Small intestine (tissue), 7 donors: ENCODE results near the gene SRRM3. TPM values are rescaled to one million over a fixed set of nuclear protein-coding genes. Genes with fewer than 3 reads are reported as not detected.
A peak's percentile ranks its signal among the peaks of the same experiment; 100 is the strongest.
"Not testable (repeated sequence)": the region's sequence is repeated elsewhere in the genome, so short reads cannot be mapped to it uniquely, and the experiment has no call there.

Experiments
- DNase-seq, 2 donors: peaks; one replicate each; pipeline versions ENCODE4 v3.0.0 to v3.0.0-alpha.2; 2013
- FAIRE-seq: peaks from 2 replicates; lab custom pipeline; 2012; peaks lifted over from hg19 to GRCh38; lab: Jason Lieb, UNC
- H3K27ac ChIP-seq, 3 donors: one replicate each; pipeline ENCODE4 v1.5.1; 2013; ENCODE audit warnings: low read length in 2 of 3, mild to moderate bottlenecking in 2 of 3, control low read depth in 1 of 3, inconsistent platforms in 1 of 3, low read depth in 1 of 3, moderate library complexity in 1 of 3
- H3K27me3 ChIP-seq, 3 donors: one replicate each; pipeline ENCODE4 v1.6.1; 2013; ENCODE audit warnings: low read length in 3 of 3, inconsistent platforms in 1 of 3; ENCODE audit not compliant: control insufficient read depth in 3 of 3, insufficient read depth in 3 of 3
- H3K36me3 ChIP-seq, 3 donors: one replicate each; pipeline ENCODE4 v1.6.1; 2013; ENCODE audit warnings: low read length in 3 of 3, inconsistent platforms in 1 of 3, low read depth in 1 of 3, mild to moderate bottlenecking in 1 of 3, moderate library complexity in 1 of 3; ENCODE audit not compliant: control insufficient read depth in 3 of 3, insufficient read depth in 2 of 3
- H3K4me1 ChIP-seq, 3 donors: one replicate each; pipeline ENCODE4 v1.6.1; 2013; ENCODE audit warnings: low read length in 2 of 3, inconsistent platforms in 1 of 3, low read depth in 1 of 3, mild to moderate bottlenecking in 1 of 3, moderate library complexity in 1 of 3; ENCODE audit not compliant: control insufficient read depth in 3 of 3, insufficient read depth in 2 of 3
- H3K4me3 ChIP-seq, 3 donors: one replicate each; pipeline ENCODE4 v1.5.1; 2013; ENCODE audit warnings: low read length in 3 of 3, control low read depth in 1 of 3, inconsistent platforms in 1 of 3, low read depth in 1 of 3, mild to moderate bottlenecking in 1 of 3, moderate library complexity in 1 of 3
- H3K9me3 ChIP-seq, 2 donors: one replicate each; pipeline ENCODE4 v1.6.1; 2013; ENCODE audit warnings: low read depth in 1 of 2, low read length in 1 of 2; ENCODE audit not compliant: control insufficient read depth in 2 of 2, insufficient read depth in 1 of 2
- WGBS, 3 donors: extraction: QIAGEN DNeasy Blood & Tissue Kit; methylation state at CpG; one replicate each; pipeline ENCODE4 v1.1.7; 2013; 5-methylcytosine and 5-hydroxymethylcytosine counted together
- polyA plus RNA-seq, 4 donors: library from polyadenylated mRNA; stranded (reverse) in 3 of 4; unstranded in 1 of 4; fragments of 200-250 nt in 3 of 4; fragments of 120-200 nt in 1 of 4; gene quantifications; one replicate each; pipeline versions ENCODE4 v1.2.1 to v1.2.3, GENCODE V29; 2013
- donor health status: healthy with polysubstance abuse.
- donor health status: control.
- donor health status: control.
- donor health status: Bipolar disorder and iron deficiency.
- donor health status: healthy.

The SRRM3 gene
- polyA plus RNA-seq, 4 donors: 0.93 to 2.8 (median 1.6) TPM; not detected in 1

- Histone ChIP-seq H3K9me3 (peaks cover 0 to 7% of the 10 kb centered on the region in 2 donors), H3K36me3 (no peaks in the 10 kb centered on the region), H3K4me1 (no peaks in the 10 kb centered on the region), H3K27me3 (peaks cover 0 to 2% (median 0%) of the 10 kb centered on the region in 3 donors), H3K4me3 (no peak overlapping the region), H3K27ac (no peak overlapping the region)
- FAIRE-seq: no peak
- WGBS, 3 donors: 89 to 96% (median 90%) methylated on average over 10 of the region's 10 CpGs
- DNase-seq: no peak
These were observed 4.9 kb upstream of the SRRM3 start for GRCh38 chr7:76196786-76197185.

- H3K4me3 ChIP-seq: no peak overlapping the region
- no peak for FAIRE-seq
- no peaks in the 10 kb centered on the region for H3K9me3 ChIP-seq
- peaks cover 0 to 2% (median 0%) of the 10 kb centered on the region in 3 donors for H3K4me1 ChIP-seq
- no peak overlapping the region for H3K27ac ChIP-seq
- no peaks in the 10 kb centered on the region for H3K36me3 ChIP-seq
- DNase-seq: no peak
- H3K27me3 ChIP-seq: peaks cover 0 to 6% (median 0%) of the 10 kb centered on the region in 3 donors
- 24 to 31% (median 29%) methylated on average over 4 of the region's 4 CpGs for WGBS, 3 donors
These were observed 3.5 kb upstream of the SRRM3 start for GRCh38 chr7:76198202-76198601.

GRCh38 chr7:76202666-76203030 lies 952 bp downstream of the SRRM3 start:
- WGBS, 3 donors: 39 to 51% (median 40%) methylated on average over 8 of the region's 8 CpGs
- peaks cover 0 to 2% (median 0%) of the 10 kb centered on the region in 3 donors for H3K4me1 ChIP-seq
- DNase-seq (no peak), FAIRE-seq (no peak)
- peak overlapping the region in 1 of 3 donors; percentile 19 for H3K4me3 ChIP-seq
- no peaks in the 10 kb centered on the region for H3K36me3 ChIP-seq
- peaks cover 0 to 4% (median 0%) of the 10 kb centered on the region in 3 donors for H3K27me3 ChIP-seq
- no peak overlapping the region for H3K27ac ChIP-seq
- H3K9me3 ChIP-seq: no peaks in the 10 kb centered on the region

- DNase-seq (no peak), FAIRE-seq (no peak)
- WGBS, 3 donors: 62 to 67% (median 63%) methylated on average over 2 of the region's 2 CpGs
These were observed 2.5 kb downstream of the SRRM3 start for GRCh38 chr7:76204147-76204546.

GRCh38 chr7:76206633-76207032 lies 4.9 kb downstream of the SRRM3 start:
- FAIRE-seq: no peak
- Histone ChIP-seq H3K27me3 (peaks cover 0 to 4% (median 0%) of the 10 kb centered on the region in 3 donors), H3K4me3 (no peak overlapping the region)

More at GRCh38 chr7:76204147-76204546, 2.5 kb downstream of the SRRM3 start:
- H3K4me3 ChIP-seq: no peak overlapping the region
- H3K36me3 ChIP-seq: no peaks in the 10 kb centered on the region
- no peak overlapping the region for H3K27ac ChIP-seq
- H3K4me1 ChIP-seq: peaks cover 0 to 2% (median 0%) of the 10 kb centered on the region in 3 donors
- H3K27me3 ChIP-seq: peaks cover 0 to 4% (median 0%) of the 10 kb centered on the region in 3 donors
- H3K9me3 ChIP-seq: no peaks in the 10 kb centered on the region

GRCh38 chr7:76209310-76209709 lies 7.6 kb downstream of the SRRM3 start:
- WGBS, 3 donors: 17 to 47% (median 29%) methylated on average over 1 of the region's 1 CpG
- Histone ChIP-seq H3K4me3 (no peak overlapping the region), H3K27ac (no peak overlapping the region), H3K27me3 (peaks cover 0 to 7% (median 0%) of the 10 kb centered on the region in 3 donors), H3K9me3 (no peaks in the 10 kb centered on the region), H3K36me3 (no peaks in the 10 kb centered on the region), H3K4me1 (no peaks in the 10 kb centered on the region)
- FAIRE-seq (no peak), DNase-seq (no peak)

More at GRCh38 chr7:76206633-76207032, 4.9 kb downstream of the SRRM3 start:
- no peaks in the 10 kb centered on the region for H3K9me3 ChIP-seq
- no peaks in the 10 kb centered on the region for H3K36me3 ChIP-seq
- no peak overlapping the region for H3K27ac ChIP-seq
- peaks cover 0 to 2% (median 0%) of the 10 kb centered on the region in 3 donors for H3K4me1 ChIP-seq
- 52 to 60% (median 55%) methylated on average over 11 to 12 of the region's 12 CpGs for WGBS, 3 donors
- DNase-seq: no peak

- no peak overlapping the region for H3K27ac ChIP-seq
- 51 to 69% (median 65%) methylated on average over 11 of the region's 11 CpGs for WGBS, 3 donors
- no peak overlapping the region for H3K4me3 ChIP-seq
- FAIRE-seq: no peak
- no peaks in the 10 kb centered on the region for H3K4me1 ChIP-seq
- no peak for DNase-seq
- no peaks in the 10 kb centered on the region for H3K36me3 ChIP-seq
- H3K27me3 ChIP-seq: peaks cover 0 to 10% (median 0%) of the 10 kb centered on the region in 3 donors
- no peaks in the 10 kb centered on the region for H3K9me3 ChIP-seq
These were observed 9.5 kb downstream of the SRRM3 start for GRCh38 chr7:76211216-76211615.

- peaks cover 0 to 21% (median 17%) of the 10 kb centered on the region in 3 donors for H3K27me3 ChIP-seq
- not testable (repeated sequence) for H3K27ac ChIP-seq, FAIRE-seq, H3K4me1 ChIP-seq, DNase-seq, H3K36me3 ChIP-seq, H3K9me3 ChIP-seq, H3K4me3 ChIP-seq
- WGBS, 3 donors: 79 to 89% (median 85%) methylated on average over 4 of the region's 4 CpGs
These were observed 13.7 kb downstream of the SRRM3 start for GRCh38 chr7:76215349-76215748.
